GM12874 (cell line): ENCODE results near the gene SH3RF2.

Source experiments
- TF ChIP-seq, protein P1 (sequence below): IDR thresholded peaks from 2 replicates; pipeline ENCODE4 v1.5.1; 2011; ENCODE audit warnings: low read depth, mild to moderate bottlenecking, control low read depth, low read length, moderate library complexity; ENCODE audit not compliant: insufficient read depth

The SH3RF2 gene

DNA sequence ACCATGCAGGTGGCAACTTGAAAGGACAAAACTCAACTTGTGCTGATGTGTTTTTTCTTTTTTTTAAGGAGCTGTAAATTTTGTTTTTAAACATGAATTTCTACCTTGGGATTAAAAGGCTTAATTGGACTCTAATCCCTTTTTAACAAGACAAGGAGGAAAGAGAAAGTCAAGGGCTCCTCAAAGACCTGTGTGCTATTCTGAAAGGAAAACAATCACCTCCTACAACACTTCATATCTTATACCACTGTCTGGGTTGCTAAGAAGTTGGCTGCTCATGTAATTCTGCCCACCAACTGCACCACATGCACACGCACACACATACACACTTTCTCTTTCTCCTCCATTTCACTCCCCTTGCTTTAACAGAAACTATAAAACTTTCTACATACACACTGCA is 78.6 kb downstream of the SH3RF2 start:
- TF ChIP-seq, protein P1, sequence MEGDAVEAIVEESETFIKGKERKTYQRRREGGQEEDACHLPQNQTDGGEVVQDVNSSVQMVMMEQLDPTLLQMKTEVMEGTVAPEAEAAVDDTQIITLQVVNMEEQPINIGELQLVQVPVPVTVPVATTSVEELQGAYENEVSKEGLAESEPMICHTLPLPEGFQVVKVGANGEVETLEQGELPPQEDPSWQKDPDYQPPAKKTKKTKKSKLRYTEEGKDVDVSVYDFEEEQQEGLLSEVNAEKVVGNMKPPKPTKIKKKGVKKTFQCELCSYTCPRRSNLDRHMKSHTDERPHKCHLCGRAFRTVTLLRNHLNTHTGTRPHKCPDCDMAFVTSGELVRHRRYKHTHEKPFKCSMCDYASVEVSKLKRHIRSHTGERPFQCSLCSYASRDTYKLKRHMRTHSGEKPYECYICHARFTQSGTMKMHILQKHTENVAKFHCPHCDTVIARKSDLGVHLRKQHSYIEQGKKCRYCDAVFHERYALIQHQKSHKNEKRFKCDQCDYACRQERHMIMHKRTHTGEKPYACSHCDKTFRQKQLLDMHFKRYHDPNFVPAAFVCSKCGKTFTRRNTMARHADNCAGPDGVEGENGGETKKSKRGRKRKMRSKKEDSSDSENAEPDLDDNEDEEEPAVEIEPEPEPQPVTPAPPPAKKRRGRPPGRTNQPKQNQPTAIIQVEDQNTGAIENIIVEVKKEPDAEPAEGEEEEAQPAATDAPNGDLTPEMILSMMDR: no peak

DNA sequence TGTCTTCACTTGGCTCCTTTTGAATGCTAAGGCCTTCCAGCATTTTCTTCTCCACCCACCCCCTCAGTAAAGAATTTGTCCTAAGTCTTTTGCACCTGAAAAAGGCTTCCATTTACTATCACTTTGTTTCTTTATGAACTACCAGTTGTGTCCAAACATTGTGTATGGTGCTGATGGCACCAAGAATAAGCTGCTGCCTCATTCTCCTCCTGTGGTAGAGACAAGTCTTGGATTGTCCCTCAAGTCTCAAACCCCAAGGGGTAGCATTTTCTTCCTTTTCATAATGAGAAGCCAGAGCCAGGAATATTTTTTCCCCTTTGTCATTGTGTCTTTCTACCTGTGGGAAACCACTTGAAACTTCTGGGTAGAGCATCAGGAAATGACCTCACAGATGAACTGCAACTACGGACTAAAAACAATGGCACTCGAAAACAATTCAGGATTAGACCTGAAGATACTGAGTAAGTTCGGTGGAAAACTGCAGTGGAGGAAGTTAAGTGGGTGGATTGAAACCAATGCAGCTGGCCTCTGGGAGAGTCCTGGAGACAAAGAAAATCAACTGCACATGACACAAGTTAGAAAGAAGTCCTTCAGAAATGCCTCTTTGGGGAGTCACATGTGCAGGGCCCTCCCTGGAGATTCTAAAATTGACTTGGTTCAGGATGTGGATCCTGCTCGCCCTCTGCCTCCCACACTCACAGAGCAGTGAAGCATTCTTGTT is 80.5 kb downstream of the SH3RF2 start:
- TF ChIP-seq, protein P1: no peak

DNA sequence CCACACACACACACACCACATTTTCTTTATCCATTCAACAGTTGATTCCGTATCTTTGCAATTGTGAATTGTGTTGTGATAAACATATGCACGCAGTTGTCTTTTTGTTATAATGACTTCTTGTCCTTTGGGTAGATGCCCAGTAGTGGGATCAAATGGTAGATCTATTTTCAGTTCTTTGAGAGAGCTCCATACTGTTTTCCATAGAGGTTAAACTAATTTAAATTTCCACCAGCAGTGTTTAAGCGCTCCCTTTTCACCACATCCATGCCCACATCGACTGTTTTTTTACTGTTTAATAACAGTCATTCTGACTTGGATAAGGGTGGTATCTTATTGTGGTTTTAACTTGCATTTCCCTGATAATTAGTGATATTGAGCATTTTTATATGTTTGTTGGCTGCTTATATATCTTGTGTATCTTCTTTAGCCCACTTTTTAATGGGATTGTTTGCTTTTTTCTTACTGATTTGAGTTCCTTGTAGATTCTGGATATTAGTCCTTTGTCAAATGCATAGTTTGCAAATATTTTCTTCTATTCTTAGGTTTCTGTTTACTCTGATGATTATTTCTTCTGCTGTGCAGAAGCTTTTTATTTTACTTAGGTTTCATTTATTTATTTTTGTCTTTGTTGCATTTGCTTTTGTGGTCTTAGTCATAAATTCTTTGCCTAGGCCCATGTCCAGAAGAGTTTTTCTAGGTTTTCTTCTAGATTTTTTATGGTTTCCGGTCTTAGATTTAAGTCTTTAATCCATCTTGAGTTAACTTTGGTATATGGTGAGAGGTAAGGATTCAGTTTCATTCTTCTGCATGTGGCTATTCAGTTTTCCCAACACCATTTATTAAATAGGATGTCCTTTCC is 82.4 kb downstream of the SH3RF2 start:
- TF ChIP-seq, protein P1: no peak

DNA sequence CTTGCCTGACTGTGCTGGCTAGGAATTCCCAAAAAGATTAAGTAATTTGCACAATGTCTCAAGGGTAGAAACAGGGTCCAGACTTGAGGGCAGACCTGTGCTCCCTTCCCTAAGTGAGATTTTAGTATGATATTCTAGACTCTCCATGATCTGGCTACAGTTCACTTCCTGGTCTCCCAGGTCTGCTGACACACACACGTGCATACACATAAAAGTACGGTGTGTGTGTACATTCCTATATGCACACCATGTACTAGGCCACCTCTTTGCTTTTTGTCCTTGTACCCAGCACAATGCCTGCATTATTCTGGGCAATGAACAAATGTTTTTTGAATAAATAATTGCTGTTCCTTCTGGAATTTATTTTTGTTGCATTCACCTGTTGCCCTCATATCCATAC is 83.7 kb downstream of the SH3RF2 start:
- TF ChIP-seq, protein P1: no peak

DNA sequence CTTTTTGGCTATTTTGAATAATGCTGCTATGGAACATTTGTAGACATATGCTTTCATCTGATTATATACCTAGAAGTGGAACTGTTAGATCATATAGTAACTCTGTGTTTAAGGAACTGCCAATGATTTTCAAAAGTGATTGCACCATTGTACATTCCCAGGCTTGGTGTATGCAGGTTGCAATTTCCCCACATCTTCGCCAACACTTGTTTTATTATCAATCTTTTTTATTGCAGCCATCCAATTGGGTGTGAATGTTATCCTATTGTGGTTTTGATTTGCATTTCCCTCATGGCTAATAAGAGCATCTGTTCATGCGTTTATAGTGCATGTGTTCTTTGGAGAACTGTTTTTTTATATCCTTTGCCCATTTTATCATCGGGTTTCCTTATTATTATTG is 87.7 kb downstream of the SH3RF2 start:
- TF ChIP-seq, protein P1: no peak

DNA sequence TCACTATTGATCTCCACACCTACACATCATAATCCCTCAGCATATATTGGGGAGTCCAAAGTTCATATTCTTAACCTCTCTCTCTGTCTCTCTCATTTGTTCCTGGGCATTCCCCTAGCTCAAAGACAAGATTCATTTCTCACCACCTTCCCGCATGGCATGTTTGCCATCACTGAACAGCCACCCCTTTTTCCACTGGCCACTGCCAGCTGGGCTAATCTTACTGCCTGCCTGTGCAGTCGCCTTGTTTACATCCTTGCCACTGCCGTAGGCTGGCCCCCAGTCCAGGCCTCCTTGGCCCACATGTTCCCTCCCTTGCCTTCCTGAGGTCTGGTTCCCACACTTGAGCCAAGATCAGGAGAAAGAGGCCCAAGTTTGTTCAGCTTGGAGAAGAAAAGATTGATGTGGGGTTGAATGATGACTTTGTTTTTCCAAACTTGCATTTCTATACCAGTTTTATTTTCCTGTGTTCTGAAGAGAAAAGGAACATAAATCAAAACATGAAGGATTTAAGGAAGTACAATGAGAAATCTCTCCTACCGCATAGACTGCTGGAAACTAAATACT is 88.8 kb downstream of the SH3RF2 start:
- TF ChIP-seq, protein P1: no peak

DNA sequence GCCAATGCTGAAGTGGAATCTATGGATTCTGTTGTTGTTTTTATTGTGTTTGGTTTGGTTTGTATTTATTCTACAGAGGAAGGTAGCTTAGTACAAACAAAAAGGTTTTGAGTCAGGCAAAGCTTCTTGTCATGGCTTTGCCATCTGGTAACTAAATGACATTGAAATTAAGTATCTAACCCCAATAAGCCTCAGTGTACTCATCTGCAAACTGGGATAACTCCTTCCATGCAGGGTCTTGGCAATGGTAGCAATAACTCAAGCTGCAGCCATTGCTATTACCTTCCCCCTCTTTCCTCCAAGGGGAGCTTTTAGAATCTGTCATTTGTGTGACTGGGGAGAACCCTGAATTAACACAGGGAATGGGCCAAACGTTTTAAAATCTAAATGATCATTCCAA is 89.3 kb downstream of the SH3RF2 start:
- TF ChIP-seq, protein P1: no peak
